GM18520 (cell line): ENCODE measurements around the gene TLE7.

Experiments used
- ATAC-seq: cut with Tn5 transposase; IDR thresholded peaks from one replicate; pipeline ENCODE4 v1.9.1; 2021; ENCODE audit not compliant: unreplicated experiment

Gene TLE7

DNA sequence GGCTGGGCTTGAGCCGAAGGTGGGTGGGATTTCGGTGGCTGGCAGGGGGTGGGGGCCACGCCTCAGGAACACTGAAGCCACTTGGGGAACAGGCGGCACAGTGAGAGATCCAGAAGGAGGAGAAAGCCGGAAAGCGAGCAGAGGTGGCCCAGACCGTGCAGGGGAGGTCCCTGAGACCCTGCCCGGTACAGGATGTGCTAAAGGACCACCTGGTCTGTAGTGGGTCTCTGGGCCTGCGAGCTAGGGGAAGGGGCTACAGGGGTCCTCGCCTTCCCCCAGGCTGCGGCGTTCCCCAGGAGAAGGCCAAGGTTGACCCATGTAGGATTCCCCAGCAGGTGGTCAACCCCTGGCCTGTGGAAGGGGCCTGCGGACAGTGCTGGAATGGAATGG, at the start of gene TLE7:
TLE7 (minus strand) TSS at position 4 of the 390 bp plus-strand sequence. CDS start 8,730 bp downstream, outside the sequence.
- no peak for ATAC-seq

DNA sequence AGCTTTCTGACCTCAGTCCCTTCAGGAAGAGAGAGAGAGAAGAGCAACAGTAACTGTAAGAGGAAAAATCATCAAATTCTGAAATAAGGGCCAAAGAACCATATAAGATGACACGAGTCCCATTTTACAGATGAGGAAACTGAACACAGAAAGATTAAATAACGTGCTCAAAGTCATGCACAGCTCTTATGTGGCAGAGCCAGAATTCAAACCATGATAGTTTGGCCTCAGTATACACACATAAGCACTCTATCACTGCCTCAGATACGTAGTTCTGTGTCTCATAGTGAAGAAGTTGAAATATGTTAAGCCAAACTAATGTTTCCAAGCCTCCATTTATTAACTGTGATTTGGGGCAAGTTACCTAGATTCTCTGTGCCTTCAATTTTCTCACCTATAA, 49.2 kb upstream of the TLE7 start:
- no peak for ATAC-seq

DNA sequence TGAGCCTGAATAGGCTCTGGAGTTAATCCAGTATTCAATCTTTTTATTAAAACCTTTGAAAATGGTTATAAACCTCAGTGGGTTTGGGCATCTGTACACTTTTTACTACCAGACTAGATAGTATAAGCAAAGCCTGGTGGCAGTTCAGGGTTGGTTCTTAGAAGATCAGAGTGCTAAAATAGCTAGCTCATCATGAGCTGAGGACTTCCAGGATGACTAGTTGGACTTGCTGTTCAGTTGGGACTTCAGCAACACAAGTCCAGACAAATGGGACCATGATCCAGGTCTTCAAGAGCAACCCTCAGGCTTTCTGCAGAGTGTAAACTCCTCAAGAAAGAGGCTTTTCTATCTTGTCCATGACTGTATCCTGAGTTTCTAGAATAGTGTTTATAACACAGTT, 48.5 kb upstream of the TLE7 start:
- ATAC-seq: no peak

DNA sequence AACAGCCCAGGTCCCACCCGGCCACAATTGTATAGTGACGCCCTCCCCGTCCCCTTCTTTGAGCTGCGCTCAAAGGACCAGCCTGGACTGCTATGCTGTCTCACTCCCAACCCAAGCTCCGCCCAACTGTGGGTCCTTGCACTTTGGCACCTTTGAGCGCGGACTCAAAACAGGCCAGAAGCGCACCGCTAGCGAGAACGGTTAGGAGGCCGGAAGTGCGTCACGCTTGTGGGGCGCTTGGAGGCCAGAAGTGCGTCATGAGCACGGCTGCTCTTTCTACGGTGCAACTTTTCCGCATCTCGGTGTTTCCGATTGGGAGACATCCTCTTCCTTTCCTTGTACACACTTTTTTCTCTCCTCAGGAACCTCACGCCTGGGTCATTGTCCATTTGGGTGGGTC, 47.3 kb upstream of the TLE7 start, which contains the start of gene ZNF19:
ZNF19 (minus strand) TSS at position 203 of the 400 bp plus-strand sequence. CDS start 7,210 bp downstream, outside the sequence.
- no peak for ATAC-seq

DNA sequence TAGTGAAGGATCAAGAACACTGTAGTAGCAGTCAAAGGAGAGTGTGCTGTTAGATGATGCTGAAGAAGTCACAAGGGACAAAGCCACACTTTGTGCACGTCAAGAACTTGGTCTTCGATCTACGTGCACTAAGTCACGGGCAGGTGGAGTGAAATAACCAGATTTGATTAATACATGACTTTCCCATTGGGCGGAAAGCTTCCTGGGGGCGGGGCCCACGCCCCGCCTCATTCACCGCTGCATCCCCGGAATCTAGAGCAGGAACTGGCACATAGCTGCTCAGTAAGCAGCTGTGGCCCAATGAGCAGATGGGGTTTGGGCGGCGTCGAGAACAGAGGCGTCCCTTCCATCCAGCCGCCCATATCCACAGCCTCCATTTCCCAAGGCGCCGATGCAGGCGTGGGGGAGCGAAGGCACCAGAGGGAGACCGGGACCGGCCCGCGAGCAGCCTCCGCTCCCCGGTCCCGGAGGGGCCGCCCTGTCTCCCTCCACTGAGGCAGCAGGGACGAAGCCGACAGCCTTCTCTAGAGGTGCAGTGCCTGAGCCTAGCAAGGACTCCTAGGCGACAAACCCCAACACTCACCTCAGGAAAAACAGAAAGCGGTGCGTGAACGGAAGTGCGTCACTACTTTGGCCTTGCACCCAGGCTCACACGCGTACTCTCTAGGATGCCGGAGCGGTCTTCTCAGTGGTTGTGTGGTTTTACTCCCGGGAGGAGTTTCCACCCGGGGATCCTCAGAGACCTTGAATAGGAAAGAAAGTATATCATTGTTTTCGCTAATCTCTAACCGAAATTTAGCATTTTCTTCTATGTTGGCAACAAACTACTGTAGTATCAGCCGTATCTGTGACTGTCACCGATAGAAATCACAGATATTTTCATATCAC, 42.4 kb upstream of the TLE7 start:
- peak; percentile 75 for ATAC-seq

DNA sequence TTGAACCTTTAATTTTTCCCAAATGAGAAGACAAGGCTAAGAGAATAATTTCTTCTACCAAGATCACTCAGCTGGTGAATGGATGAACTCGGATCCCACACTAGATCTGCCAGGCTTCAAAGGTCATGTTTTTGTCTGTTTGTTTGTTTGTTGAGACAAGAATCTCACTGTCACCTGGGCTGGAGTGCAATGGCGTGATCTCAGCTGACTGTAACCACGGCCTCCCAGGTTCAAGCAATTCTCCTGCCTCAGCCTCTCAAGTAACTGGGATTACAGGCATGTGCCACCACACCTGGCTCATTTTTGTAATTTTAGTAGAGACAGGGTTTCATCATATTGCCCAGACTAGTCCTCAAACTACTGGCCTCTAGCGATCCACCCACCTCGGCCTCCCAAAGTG, 40.7 kb upstream of the TLE7 start:
- no peak for ATAC-seq

DNA sequence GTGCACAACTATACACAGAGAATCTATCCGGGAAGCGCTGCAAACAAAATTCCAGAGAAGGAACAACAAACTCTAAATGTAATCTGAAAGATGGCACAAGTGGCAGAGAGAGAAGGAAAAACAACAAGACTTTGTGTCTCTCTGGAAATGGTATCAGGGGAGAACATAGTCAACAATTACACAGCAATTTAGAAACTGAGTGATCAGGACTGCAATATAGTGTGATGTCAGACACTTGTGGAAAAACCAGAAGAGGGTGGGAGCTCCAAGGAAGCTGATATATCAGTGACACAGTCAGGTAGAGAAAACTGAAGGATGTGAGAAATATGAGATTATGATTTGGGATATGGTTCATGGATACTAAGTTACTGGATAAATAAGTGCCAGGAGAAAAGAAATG, 39.1 kb upstream of the TLE7 start:
- no peak for ATAC-seq

DNA sequence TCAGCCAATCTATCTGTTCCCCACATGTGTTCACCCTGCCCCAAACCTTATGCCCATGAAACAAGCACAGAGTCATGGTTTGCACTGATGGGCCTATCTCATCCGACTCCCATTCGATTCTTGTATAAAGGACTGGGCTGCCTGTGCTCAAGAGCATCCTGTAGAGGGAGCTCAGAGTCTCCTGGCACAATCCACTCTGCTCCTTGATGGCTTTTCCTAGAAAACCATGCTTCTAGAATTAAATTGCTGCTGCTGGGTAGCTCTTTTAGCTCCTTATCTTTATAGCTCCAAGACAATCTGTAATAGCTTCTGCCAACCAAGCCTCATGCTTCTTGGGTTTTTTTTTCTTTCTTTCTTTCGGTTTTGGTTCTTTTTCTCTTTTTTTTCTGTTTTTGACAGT, 37.6 kb upstream of the TLE7 start:
- no peak for ATAC-seq

DNA sequence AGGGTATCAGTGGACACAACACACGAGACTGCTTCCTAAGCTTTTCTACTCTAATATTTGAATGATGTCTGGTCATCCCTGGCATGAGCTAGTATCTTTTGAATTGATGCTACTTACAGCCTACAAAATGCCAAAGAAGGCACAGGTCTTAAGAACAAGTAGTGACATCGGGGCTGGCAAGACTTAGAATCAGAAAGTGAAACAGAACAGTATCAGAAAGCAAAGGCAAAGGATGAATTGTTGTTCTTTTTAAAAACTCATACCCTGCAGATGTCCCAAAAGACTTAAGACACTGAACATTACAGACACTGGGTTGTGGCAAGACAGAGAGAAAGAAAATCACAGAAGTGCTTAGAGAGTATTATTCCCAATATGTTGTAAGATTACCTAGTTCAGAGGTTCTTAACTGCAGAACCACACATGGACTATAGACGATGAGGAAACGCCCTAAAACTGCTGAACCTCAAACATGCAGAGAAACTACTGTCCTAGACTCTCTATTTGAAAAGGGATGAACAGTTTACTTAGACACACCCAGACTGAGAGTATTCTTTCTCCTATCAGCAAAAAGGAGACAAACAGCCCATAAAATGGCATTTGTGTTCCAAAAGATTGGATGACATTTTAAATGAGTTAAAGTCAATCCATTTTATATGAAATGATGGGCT, 34.7 kb upstream of the TLE7 start:
- no peak for ATAC-seq

DNA sequence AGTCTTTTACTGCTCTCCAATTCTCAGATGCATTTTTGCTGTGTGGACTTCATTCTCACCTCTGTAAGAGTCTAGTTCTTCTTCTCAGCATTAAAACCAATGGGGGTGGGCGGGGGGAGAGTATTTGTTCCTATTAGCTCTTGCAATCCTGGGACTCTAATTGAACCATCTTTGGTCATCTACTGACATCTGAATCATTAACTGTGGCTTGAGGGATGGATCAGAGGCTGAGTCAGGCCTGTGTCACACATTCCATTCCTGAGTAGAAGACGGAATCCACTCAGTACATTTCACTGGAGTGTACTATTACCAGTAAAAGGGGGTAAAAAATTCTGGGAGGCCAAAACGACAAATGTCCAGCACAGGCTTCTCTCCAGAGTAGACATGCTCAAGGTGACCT, 33.0 kb upstream of the TLE7 start:
- no peak for ATAC-seq

DNA sequence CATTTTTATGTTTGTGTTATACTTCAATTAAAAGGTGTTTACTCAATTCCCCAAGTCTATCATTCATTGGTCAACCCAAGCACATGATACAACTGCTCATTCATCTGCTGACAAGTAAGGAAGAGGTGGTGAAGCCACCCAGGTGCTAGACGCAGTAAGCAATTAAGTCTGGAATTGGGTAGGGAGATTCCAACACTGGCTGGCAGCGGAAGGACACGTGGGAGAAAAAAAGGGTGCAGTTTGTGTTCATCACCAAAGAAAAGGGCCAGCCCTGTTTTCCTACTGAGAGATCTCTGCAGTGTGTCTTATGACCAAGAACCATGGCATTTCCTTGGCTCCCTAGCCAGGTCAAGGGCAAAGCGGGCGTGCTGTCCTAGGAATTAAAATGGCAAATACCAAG, 32.0 kb upstream of the TLE7 start:
- no peak for ATAC-seq

DNA sequence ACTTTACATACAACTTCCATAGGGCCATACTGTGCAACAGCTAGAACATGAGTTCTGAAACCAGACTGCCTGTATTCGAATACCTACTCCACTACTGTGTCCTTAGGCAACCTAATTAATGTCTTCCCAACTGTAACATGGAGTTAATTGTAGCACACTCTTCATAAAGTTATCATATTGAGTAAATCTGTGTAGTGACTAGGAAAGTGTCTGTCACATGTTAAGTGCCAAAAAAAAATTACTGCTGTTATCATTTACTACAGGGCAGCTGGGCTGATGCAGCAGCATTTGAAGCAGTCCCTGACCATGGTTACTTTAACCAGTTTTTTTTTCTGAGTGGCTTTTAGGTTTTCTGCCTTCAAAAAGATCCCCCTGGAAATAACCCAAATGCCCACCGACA, 31.1 kb upstream of the TLE7 start:
- ATAC-seq: no peak

DNA sequence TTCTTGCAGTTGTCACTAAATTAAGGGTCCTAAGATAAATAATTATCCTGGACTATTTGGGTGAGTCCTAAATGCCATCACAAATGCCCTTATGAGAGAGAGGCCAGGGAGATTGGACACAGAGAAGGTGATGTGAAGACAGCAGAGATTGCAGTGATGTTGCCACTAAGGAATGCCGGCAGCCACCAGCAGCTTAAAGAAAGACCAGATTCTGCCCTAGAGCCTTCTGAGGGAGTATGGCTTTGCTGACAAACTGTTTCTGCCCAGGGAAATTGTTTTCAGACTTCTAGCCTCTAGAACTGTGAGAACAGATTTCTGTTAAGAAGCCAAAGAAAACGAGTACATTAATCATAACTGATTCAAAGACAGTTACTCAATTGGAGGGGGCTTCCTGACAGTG, 30.2 kb upstream of the TLE7 start:
- ATAC-seq: no peak

DNA sequence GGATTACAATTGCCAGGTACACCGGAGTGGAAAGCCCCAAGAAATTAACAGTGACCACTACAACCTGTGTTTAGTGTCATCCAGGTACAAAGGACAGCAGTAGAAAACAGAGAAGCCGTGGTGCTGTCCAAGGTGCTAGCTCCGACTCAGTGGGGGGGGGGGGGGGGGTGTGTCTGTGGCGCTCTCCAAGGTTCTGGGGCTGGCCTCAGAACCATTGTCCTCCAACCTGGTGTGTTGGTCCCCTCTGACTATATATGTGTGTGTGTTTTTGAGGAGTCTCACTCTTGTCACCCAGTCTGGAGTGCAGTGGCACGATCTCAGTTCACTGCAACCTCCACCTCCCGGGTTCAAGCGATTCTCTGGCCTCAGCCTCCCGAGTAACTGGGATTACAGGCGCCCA, 26.0 kb upstream of the TLE7 start:
- no peak for ATAC-seq

DNA sequence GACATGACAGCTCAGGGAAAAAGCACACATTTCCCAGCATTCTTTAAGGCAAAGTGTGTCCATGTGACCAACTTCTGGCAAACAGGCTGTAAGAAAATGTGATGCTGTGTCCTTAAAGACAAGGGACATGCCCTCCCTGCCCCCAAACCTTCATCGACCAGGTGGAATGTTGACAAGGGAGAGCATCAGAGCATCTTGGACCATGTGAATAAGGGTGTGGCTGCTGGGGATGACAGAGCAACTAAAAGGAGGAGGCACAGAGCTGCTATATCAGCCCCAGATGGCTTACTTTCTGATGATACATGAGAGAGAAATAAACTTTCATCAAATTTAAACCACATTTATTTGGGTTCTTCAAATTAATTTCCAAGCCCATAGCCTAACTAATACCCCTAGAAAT, 22.4 kb upstream of the TLE7 start:
- no peak for ATAC-seq

DNA sequence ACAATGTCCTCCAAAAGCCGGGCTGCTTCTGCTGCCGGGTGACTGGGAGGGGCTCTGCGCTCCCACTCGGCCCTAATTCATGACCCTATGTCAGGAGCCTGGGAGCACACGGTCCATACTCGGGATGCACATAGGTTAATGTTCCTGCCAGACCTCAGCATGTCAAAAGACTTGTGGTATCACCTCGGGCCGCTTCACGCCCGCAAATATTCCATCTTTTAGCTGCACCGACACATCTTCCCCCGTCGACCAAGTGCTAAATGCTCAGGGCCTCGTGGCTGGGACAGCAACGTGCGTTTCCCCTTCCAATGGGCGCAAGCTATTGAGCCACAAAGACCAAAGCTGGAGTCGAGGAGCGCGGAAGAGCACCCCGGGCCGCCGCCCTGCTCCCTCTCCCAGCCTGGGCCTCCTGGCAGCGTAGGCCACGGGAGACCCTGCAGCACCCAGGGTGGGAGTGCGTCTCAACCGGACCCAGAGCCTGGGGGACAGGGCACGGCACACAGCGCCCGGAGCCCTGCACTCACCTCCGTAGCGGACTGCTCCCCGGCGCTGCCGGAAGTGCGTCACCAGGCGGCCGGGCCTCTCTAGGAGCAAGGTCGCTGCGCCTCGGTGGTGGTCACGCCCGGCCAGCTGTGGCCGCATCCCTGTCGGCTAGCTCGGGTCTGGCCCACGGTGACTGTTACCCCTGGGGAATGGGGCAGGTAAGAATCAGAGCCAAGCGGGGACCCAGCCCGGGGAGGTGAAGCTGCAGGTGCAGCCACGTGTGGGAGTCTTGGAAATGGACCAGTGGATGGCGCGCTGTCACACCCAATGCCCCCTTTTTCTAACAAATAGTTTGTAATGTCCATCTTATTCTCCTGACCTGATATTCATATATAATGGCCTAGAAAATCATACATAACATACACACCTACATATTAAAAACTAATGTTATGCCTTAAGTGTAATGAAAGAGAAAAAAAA, 20.1 kb upstream of the TLE7 start, which contains the start of gene ZNF23:
ZNF23 (minus strand) TSS at position 562 of the 963 bp plus-strand sequence. CDS start 5,451 bp downstream, outside the sequence.
- ATAC-seq: peak; percentile 95

DNA sequence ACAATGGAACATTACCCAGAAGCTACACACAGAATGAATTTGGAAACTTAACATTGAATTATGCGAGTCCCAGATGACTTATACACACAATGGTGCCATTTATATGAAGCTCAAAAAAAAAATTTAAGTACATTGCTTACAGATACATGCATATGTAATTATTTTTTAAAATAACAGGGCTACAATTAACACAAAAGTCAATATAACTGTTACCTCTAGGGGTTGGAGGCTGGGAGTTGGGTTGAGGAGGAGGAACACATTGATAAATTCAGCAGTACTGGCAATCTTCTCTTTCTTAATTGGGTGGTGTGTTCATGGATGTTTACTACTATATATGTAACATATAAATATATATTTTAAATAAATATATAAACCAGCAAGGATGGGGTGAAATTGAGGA, 19.1 kb upstream of the TLE7 start:
- ATAC-seq: no peak

DNA sequence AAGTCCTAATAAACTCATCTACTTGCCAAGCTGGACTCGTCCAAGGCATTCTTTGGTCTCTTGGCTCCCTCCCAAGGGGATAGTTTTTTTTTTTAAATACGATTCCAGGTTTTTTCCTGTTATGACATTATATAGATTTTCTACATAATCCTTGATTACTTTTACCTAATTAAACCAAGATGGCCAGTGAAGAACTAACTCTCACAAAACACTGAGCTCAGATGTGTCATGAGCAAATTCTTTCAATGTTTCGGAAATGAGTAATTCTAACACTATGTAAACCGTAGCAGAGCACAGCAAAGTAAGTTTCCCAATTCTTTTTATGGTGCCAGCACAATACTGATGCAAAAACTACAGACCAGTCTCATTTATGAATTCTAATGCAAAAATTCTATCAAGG, 18.4 kb upstream of the TLE7 start:
- no peak for ATAC-seq

DNA sequence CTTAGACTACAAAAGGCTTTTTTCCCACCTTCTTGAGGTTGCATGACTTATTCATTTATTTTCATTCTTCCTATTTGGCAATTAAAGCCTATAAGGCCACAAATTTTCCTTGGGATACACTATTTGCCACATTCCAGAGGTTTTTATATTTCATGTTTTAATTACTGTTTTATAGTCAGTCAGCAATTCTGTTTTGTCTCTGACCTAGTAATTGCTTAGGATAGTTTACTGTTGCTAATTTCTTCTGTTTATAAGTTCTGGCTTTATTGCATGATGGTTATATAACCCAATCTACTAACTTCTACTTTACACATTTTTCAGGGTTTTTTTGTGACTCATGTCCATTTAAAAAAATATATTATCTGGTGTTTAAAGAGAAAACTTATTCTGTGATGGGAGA, 17.7 kb upstream of the TLE7 start:
- ATAC-seq: no peak

DNA sequence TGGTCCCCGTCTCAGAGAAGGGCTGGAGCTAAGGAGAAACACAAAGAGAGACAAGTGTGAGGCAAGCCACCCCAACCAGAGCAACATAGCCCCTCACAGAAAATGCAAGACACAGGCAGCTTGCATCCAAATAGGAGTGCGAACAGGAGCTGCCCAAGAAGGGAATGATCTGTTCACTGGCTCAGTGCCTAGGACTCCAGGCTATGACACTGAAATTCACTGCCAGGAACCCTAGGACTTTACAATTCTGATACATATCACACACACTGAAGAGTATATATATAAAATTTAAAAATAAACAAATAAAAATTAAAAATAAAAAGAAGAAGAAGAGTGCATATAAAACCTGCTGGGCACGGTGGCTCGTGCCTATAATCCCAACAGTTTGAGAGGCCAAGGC, 14.9 kb upstream of the TLE7 start:
- ATAC-seq: no peak

DNA sequence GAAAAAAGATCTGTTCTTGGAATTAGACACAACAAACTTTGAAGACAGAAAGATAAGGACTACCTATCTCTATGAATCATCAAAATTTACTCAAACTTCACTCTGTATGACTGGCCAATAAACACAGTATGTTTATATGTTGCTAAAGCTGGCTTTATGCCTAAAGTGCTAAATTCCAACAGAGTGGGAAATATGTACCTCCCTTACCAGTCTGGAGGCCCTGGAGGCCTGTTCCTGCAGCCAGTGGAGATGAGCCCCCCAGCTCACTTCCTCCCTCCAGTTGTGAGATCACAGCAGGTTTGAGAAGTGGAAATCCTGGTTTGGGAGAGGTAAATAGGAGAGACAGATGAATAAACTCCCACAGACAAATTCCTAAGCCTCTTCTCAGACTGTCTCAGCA, 11.2 kb upstream of the TLE7 start:
- no peak for ATAC-seq
